HG02610 (cell line): ENCODE data around the gene KLRF2.
A peak's percentile ranks its signal among the peaks of the same experiment; 100 is the strongest.

ENCODE experiments used
- ATAC-seq: cut with Tn5 transposase; IDR thresholded peaks from one replicate; pipeline ENCODE4 v1.9.1; 2021; ENCODE audit warnings: mild to moderate bottlenecking, moderate library complexity; ENCODE audit not compliant: unreplicated experiment

KLRF2 gene

GRCh38 chr12:9933958-9934357 lies 52.7 kb downstream of the KLRF2 start:
- no peak for ATAC-seq

- ATAC-seq, result no peak
These were observed 53.7 kb downstream of the KLRF2 start for GRCh38 chr12:9935026-9935425.

- ATAC-seq, result no peak
These were observed 55.3 kb downstream of the KLRF2 start for GRCh38 chr12:9936591-9936990.

- ATAC-seq, result no peak
These were observed 59.1 kb downstream of the KLRF2 start for GRCh38 chr12:9940375-9940774.

GRCh38 chr12:9941838-9942237 lies 60.5 kb downstream of the KLRF2 start:
- no peak for ATAC-seq

- ATAC-seq, result peak; percentile 50
These were observed 62.0 kb downstream of the KLRF2 start for GRCh38 chr12:9943240-9943639.

GRCh38 chr12:9944391-9944790 lies 63.1 kb downstream of the KLRF2 start:
- ATAC-seq, result no peak
